ENCODE data around the gene FHL2. TPM values are rescaled to one million over a fixed set of nuclear protein-coding genes. Genes with fewer than 3 reads are reported as not detected.

FHL2 gene
- total and polyA plus RNA-seq, 9 of the 15 experiments (the other 6 are each of a cell fraction or from before 2014, with no cell fraction given) = 7.5 to 33.1 (median 23.9) TPM

GRCh38 chr2:105398336-105399206 lies at the start of gene FHL2 (continued):
- TF ChIP-seq THRB (CRISPR knock-in tag; conservative IDR thresholded peaks at IDR 0.05) (no peak), GATAD2A (IDR thresholded peaks at IDR 0.05) (no peak), RBM14 (IDR thresholded peaks at IDR 0.05; ENCODE audit: borderline replicate concordance, insufficient read depth, low read depth, low read length) (no peak), SUPT5H (IDR thresholded peaks at IDR 0.05) (peak; percentile 93), RREB1 (CRISPR knock-in tag; IDR thresholded peaks at IDR 0.05) (no peak), IRF2 (CRISPR knock-in tag; IDR thresholded peaks at IDR 0.05) (peak; percentile 59; the same call in 1 of the 2 replicates), SAFB (IDR thresholded peaks at IDR 0.05; ENCODE audit: borderline replicate concordance, low read depth, low read length) (no peak), ZNF143 (CRISPR knock-in tag; IDR thresholded peaks at IDR 0.05) (no peak), ARID2 (IDR thresholded peaks at IDR 0.05) (no peak), SNAPC5 (CRISPR knock-in tag; IDR thresholded peaks at IDR 0.05) (no peak), UBTF (IDR thresholded peaks at IDR 0.05; ENCODE audit: borderline replicate concordance in 1 of 2, low read depth in 2 of 2, low read length in 2 of 2) (peak; percentile 89 to 92; a peak in 3 of 4 replicates), ZC3H8 (IDR thresholded peaks at IDR 0.05) (no peak)
